Adrenal gland (tissue), 12 donors: ENCODE results near the gene LILRB5. TPM values are rescaled to one million over a fixed set of nuclear protein-coding genes. Genes with fewer than 3 reads are reported as not detected.

Experiments used
- DNase-seq, 7 donors: peaks; one replicate each; pipeline ENCODE4 v3.0.0-alpha.2; 2019 to 2020
- H3K27ac ChIP-seq, 5 donors: fragments of 200-600 bp; sonication (generic) in 4 of 5; 1 replicate in 3 of 5; 2 replicates in 2 of 5; pipeline versions ENCODE4 v1.5.1 to v1.8.0; 2016 to 2020; ENCODE audit warnings: mild to moderate bottlenecking in 1 of 5
- H3K27me3 ChIP-seq: fragments of 200-600 bp; 2 replicates; pipeline ENCODE4 v1.8.0; 2021
- H3K36me3 ChIP-seq, 2 donors: fragments of 200-600 bp; replicated peaks in 1 of 2; 1 replicate in 1 of 2; 2 replicates in 1 of 2; pipeline versions ENCODE4 v1.5.1 to v1.8.0; 2018 to 2022
- H3K4me1 ChIP-seq, 2 donors: fragments of 200-600 bp; replicated peaks in 1 of 2; 1 replicate in 1 of 2; 2 replicates in 1 of 2; pipeline versions ENCODE4 v1.5.1 to v1.8.0; 2018 to 2021
- H3K4me3 ChIP-seq, 4 donors: fragments of 200-600 bp; sonication (generic) in 3 of 4; one replicate each; pipeline ENCODE4 v1.5.1; 2016 to 2018
- H3K9me3 ChIP-seq, 3 donors: fragments of 200-600 bp; sonication (generic) in 1 of 3; replicated peaks in 1 of 3; 1 replicate in 2 of 3; 2 replicates in 1 of 3; pipeline versions ENCODE4 v1.5.1 to v1.8.0; 2016 to 2021
- POLR2A ChIP-seq, 2 donors: fragments of 450-650 bp; IDR thresholded peaks; one replicate each; pipeline ENCODE4 v1.6.1; 2017; ENCODE audit warnings: antibody characterized with exemption in 2 of 2, mild to moderate bottlenecking in 2 of 2, moderate library complexity in 1 of 2
- WGBS, 4 donors: extraction: QIAGEN DNeasy Blood & Tissue Kit in 2 of 4; methylation state at CpG; one replicate each; pipeline versions ENCODE4 v1.1.5 to v1.1.7; 2013 to 2017; 5-methylcytosine and 5-hydroxymethylcytosine counted together
- intact Hi-C, 2 donors: fragments of 100-400 bp; cut with DNase I; formaldehyde crosslinking; loops; one replicate each; pipeline versions ENCODE4 v1.14.1 to v1.15.0; 2022 to 2023
- microRNA-seq, 3 donors: library from miRNA; unstranded; fragments of <30 nt; microRNA quantifications; one replicate each; pipeline ENCODE4, GENCODE V29; 2017 to 2020
- polyA plus RNA-seq, 3 donors: library from polyadenylated mRNA; stranded (reverse); fragments of 200-250 nt in 2 of 3; fragments of 350-450 nt in 1 of 3; fragmentation: Illumina TruSeq in 1 of 3; extraction: RNeasy Lipid Tissue Mini Kit (QIAGEN cat#74804) in 1 of 3; gene quantifications; one replicate each; pipeline ENCODE4 v1.2.3, GENCODE V29; 2013 to 2014
- small RNA-seq, 2 donors: library from RNA; depleted of rRNA; stranded (forward); fragments of <200 nt; gene quantifications; one replicate each; pipeline ENCODE3, GENCODE V24; 2016
- total RNA-seq, 9 donors: library from RNA; depleted of rRNA in 4 of 9; stranded (reverse); fragments of >200 nt in 4 of 9; fragments of 120-200 nt in 1 of 9; fragmentation: NEBNext Ultra II Directional in 1 of 9; extraction: Animal tissue kit (Norgen Biotek cat#: 25700) in 1 of 9; gene quantifications; one replicate each; pipeline versions ENCODE4 v1.1.0 to v1.2.4, GENCODE V29; 2013 to 2023
- TF ChIP-seq, protein P1 (sequence below), 6 experiments: fragments of 450-650 bp in 4 of 6; fragments of 200-600 bp in 2 of 6; sonication (generic) in 1 of 6; IDR thresholded peaks; 1 replicate in 5 of 6; 2 replicates in 1 of 6; pipeline versions ENCODE4 v1.5.1 to v1.8.0; 2016 to 2021; ENCODE audit warnings: antibody characterized with exemption in 6 of 6, mild to moderate bottlenecking in 2 of 6, moderate library complexity in 1 of 6
- donor health status: healthy with polysubstance abuse.
- donor health status: Bipolar disorder and iron deficiency.
- donor health status: DM: yes; HTN: yes; CAD: no.
- donor health status: DM: no; HTN: no; CAD: no.
- donor health status: DM: no; HTN: no; CAD: no.
- donor health status: DM: yes; HTN: yes; CAD: no.

The LILRB5 gene
- total and polyA plus RNA-seq, 12 donors: 4.2 to 68.6 (median 29.2) TPM

DNA sequence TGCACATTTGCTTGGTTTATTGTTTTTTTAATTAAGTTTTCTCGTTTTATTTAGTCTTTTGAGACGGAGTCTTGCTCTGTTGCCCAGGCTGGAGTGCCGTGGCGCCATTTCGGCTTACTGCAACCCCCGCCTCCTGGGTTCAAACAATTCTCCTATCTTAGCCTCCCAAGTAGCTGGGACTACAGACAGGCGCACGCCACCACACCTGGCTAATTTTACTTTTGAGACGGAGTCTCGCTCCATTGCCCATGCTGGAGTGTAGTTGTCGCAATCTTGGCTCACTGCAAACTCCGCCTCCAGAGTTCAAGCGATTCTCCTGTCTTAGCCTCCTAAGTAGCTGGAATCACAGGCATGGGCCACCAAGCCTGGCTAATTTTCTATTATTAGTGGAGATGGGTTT, 55.1 kb downstream of the LILRB5 start:
- H3K4me3 ChIP-seq: peak overlapping the region in 2 of 4 donors; percentile 67 to 83
- H3K36me3 ChIP-seq: peaks cover 0 to 58% of the 10 kb centered on the region in 2 donors
- WGBS, 4 donors: 64 to 76% (median 65%) methylated on average over 13 of the region's 13 CpGs
- peaks cover 27 to 60% of the 10 kb centered on the region in 2 donors for H3K4me1 ChIP-seq
- H3K27me3 ChIP-seq: no peaks in the 10 kb centered on the region
- no peak for DNase-seq
- intact Hi-C loops: no loop called here
- H3K27ac ChIP-seq: peak overlapping the region in 3 of 5 donors; percentile 92 to 97 (median 95)
- H3K9me3 ChIP-seq: no peaks in the 10 kb centered on the region
- TF ChIP-seq, protein P1, sequence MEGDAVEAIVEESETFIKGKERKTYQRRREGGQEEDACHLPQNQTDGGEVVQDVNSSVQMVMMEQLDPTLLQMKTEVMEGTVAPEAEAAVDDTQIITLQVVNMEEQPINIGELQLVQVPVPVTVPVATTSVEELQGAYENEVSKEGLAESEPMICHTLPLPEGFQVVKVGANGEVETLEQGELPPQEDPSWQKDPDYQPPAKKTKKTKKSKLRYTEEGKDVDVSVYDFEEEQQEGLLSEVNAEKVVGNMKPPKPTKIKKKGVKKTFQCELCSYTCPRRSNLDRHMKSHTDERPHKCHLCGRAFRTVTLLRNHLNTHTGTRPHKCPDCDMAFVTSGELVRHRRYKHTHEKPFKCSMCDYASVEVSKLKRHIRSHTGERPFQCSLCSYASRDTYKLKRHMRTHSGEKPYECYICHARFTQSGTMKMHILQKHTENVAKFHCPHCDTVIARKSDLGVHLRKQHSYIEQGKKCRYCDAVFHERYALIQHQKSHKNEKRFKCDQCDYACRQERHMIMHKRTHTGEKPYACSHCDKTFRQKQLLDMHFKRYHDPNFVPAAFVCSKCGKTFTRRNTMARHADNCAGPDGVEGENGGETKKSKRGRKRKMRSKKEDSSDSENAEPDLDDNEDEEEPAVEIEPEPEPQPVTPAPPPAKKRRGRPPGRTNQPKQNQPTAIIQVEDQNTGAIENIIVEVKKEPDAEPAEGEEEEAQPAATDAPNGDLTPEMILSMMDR (IDR thresholded peaks at IDR 0.05): no peak
- no peak for TF ChIP-seq POLR2A (IDR thresholded peaks at IDR 0.05)

DNA sequence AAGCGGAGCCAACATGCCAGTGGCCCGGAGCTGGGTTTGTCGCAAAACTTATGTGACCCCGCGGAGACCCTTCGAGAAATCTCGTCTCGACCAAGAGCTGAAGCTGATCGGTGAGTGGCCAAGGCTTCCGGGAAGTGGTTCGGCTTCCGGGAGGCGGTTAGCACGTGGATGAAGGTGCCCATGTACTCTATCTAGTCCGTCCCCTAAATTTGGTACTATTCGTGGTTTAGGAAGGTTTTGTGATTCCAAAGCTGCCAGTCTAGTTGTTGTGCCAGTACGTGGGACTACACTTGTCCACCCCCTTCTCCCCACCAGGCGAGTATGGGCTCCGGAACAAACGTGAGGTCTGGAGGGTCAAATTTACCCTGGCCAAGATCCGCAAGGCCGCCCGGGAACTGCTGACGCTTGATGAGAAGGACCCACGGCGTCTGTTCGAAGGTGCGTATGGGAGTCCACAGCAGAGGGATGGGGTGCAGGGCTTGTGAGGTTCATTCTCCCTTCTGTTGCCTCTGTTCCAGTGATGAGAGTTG, 55.8 kb downstream of the LILRB5 start:
- TF ChIP-seq, protein P1 (IDR thresholded peaks at IDR 0.05): peak in 1 of 6 experiments; percentile 13
- TF ChIP-seq POLR2A (IDR thresholded peaks at IDR 0.05): no peak
- H3K36me3 ChIP-seq: peaks cover 0 to 50% of the 10 kb centered on the region in 2 donors
- peak overlapping the region; percentile 5 to 83 (median 72) for H3K4me3 ChIP-seq
- intact Hi-C loops: no loop called here
- DNase-seq: peak in 2 of 7 donors; percentile 48 to 73
- WGBS, 4 donors: 1 to 3% (median 2%) methylated on average over 9 to 28 of the region's 28 CpGs
- H3K27ac ChIP-seq: peak overlapping the region; percentile 81 to 98 (median 95)
- no peaks in the 10 kb centered on the region for H3K9me3 ChIP-seq
- peaks cover 24 to 53% of the 10 kb centered on the region in 2 donors for H3K4me1 ChIP-seq
- H3K27me3 ChIP-seq: no peaks in the 10 kb centered on the region

Small RNA genes lying within 50 kb of the gene (microRNA-seq; reads per million reads assigned to microRNA genes)
- 0 reads per million in 3 donors for gene MIR4752

Small RNA genes lying within 50 kb of the gene (small RNA-seq; reads per million reads assigned to genes)
- gene AC245884.12 (0 reads per million in 2 donors), gene MIR4752 (0 reads per million in 2 donors), gene RNU6-1307P (0 reads per million in 2 donors)

Other genes starting within 250 kb of the LILRB5 start
- gene VSTM1, start 193.4 kb downstream of the LILRB5 start, total RNA-seq: under 1 TPM in 1 of 9 donors, not detected in 8; 0.83 TPM
- not detected for gene VSTM1, start 193.4 kb downstream of the LILRB5 start, polyA plus RNA-seq
- gene TARM1, start 175.9 kb downstream of the LILRB5 start, total RNA-seq: not detected
- not detected for gene TARM1, start 175.9 kb downstream of the LILRB5 start, polyA plus RNA-seq
- 1 to 10 TPM in 6 of 9 donors, under 1 TPM in 2, not detected in 1; 0.11 to 6.6 (median 2.2) TPM for gene OSCAR, start 156.5 kb downstream of the LILRB5 start, total RNA-seq
- gene OSCAR, start 156.5 kb downstream of the LILRB5 start, polyA plus RNA-seq: 1 to 10 TPM in 2 of 3 donors, under 1 TPM in 1; 0.55 to 6.0 (median 3.3) TPM
- 100 to 1,000 TPM in 6 of 9 donors, 10 to 100 TPM in 3; 33.2 to 257 (median 150) TPM for gene NDUFA3, start 154.4 kb downstream of the LILRB5 start, total RNA-seq
- 1,000 to 10,000 TPM in 2 of 3 donors, 100 to 1,000 TPM in 1; 237 to 1,730 (median 1,627) TPM for gene NDUFA3, start 154.4 kb downstream of the LILRB5 start, polyA plus RNA-seq
- 10 to 100 TPM; 19.5 to 28.0 (median 24.1) TPM for gene TFPT, start 141.6 kb downstream of the LILRB5 start, total RNA-seq
- 10 to 100 TPM; 11.4 to 58.6 (median 40.4) TPM for gene TFPT, start 141.6 kb downstream of the LILRB5 start, polyA plus RNA-seq
- 10 to 100 TPM; 36.1 to 72.5 (median 49.5) TPM for gene PRPF31, start 141.5 kb downstream of the LILRB5 start, total RNA-seq
- 10 to 100 TPM; 54.4 to 91.7 (median 74.6) TPM for gene PRPF31, start 141.5 kb downstream of the LILRB5 start, polyA plus RNA-seq
- 10 to 100 TPM in 8 of 9 donors, 1 to 10 TPM in 1; 8.3 to 61.0 (median 46.7) TPM for gene CNOT3, start 119.5 kb downstream of the LILRB5 start, total RNA-seq
- gene CNOT3, start 119.5 kb downstream of the LILRB5 start, polyA plus RNA-seq: 10 to 100 TPM; 47.0 to 82.3 (median 66.6) TPM
- gene LENG1, start 97.6 kb downstream of the LILRB5 start, total RNA-seq: 10 to 100 TPM in 3 of 9 donors, 1 to 10 TPM in 6; 5.0 to 21.7 (median 9.5) TPM
- gene LENG1, start 97.6 kb downstream of the LILRB5 start, polyA plus RNA-seq: 10 to 100 TPM in 2 of 3 donors, 1 to 10 TPM in 1; 5.7 to 22.0 (median 14.8) TPM
- gene TMC4, start 84.1 kb downstream of the LILRB5 start, total RNA-seq: 10 to 100 TPM in 1 of 9 donors, 1 to 10 TPM in 6, under 1 TPM in 2; 0.55 to 18.2 (median 1.3) TPM
- 10 to 100 TPM in 1 of 3 donors, 1 to 10 TPM in 1, under 1 TPM in 1; 0.48 to 10.5 (median 1.5) TPM for gene TMC4, start 84.1 kb downstream of the LILRB5 start, polyA plus RNA-seq
- 100 to 1,000 TPM in 8 of 9 donors, 10 to 100 TPM in 1; 98.0 to 670 (median 413) TPM for gene MBOAT7, start 67.7 kb downstream of the LILRB5 start, total RNA-seq
- 100 to 1,000 TPM; 130 to 190 (median 189) TPM for gene MBOAT7, start 67.7 kb downstream of the LILRB5 start, polyA plus RNA-seq
- gene TSEN34, start 66.0 kb downstream of the LILRB5 start, total RNA-seq: 100 to 1,000 TPM in 5 of 9 donors, 10 to 100 TPM in 4; 52.6 to 201 (median 107) TPM
- gene TSEN34, start 66.0 kb downstream of the LILRB5 start, polyA plus RNA-seq: 10 to 100 TPM; 21.5 to 41.2 (median 26.1) TPM
- 1,000 to 10,000 TPM in 8 of 9 donors, 100 to 1,000 TPM in 1; 928 to 2,677 (median 1,796) TPM for gene RPS9, start 56.4 kb downstream of the LILRB5 start, total RNA-seq
- gene RPS9, start 56.4 kb downstream of the LILRB5 start, polyA plus RNA-seq: 1,000 to 10,000 TPM in 2 of 3 donors, 100 to 1,000 TPM in 1; 545 to 3,006 (median 1,900) TPM
- gene LILRB3, start 34.3 kb downstream of the LILRB5 start, total RNA-seq: 10 to 100 TPM in 6 of 9 donors, 1 to 10 TPM in 1, under 1 TPM in 2; 0.22 to 56.2 (median 11.7) TPM
- gene LILRB3, start 34.3 kb downstream of the LILRB5 start, polyA plus RNA-seq: 10 to 100 TPM in 1 of 3 donors, 1 to 10 TPM in 2; 2.8 to 32.6 (median 9.5) TPM
- 1 to 10 TPM in 7 of 9 donors, under 1 TPM in 2; 0.30 to 9.3 (median 5.4) TPM for gene LILRA6, start 14.5 kb downstream of the LILRB5 start, total RNA-seq
- 1 to 10 TPM; 2.5 to 8.5 (median 3.9) TPM for gene LILRA6, start 14.5 kb downstream of the LILRB5 start, polyA plus RNA-seq
- gene LILRB2, start 23.8 kb upstream of the LILRB5 start, total RNA-seq: 10 to 100 TPM in 2 of 9 donors, 1 to 10 TPM in 5, under 1 TPM in 2; 0.50 to 14.7 (median 7.2) TPM
- gene LILRB2, start 23.8 kb upstream of the LILRB5 start, polyA plus RNA-seq: 10 to 100 TPM in 2 of 3 donors, 1 to 10 TPM in 1; 4.2 to 16.5 (median 10.7) TPM
- gene LILRA5, start 55.9 kb upstream of the LILRB5 start, total RNA-seq: 1 to 10 TPM in 6 of 9 donors, under 1 TPM in 2, not detected in 1; 0.72 to 6.2 (median 3.0) TPM
- 1 to 10 TPM; 1.9 to 3.1 (median 2.1) TPM for gene LILRA5, start 55.9 kb upstream of the LILRB5 start, polyA plus RNA-seq
- 1 to 10 TPM in 1 of 9 donors, under 1 TPM in 4, not detected in 4; 0.06 to 1.3 (median 0.24) TPM for gene LILRA4, start 81.9 kb upstream of the LILRB5 start, total RNA-seq
- not detected for gene LILRA4, start 81.9 kb upstream of the LILRB5 start, polyA plus RNA-seq
- gene LAIR1, start 107.7 kb upstream of the LILRB5 start, total RNA-seq: 10 to 100 TPM in 8 of 9 donors, 1 to 10 TPM in 1; 3.5 to 80.7 (median 49.4) TPM
- 10 to 100 TPM; 14.4 to 39.2 (median 21.6) TPM for gene LAIR1, start 107.7 kb upstream of the LILRB5 start, polyA plus RNA-seq
- 1 to 10 TPM in 3 of 9 donors, under 1 TPM in 3, not detected in 3; 0.61 to 4.0 (median 1.2) TPM for gene TTYH1, start 158.2 kb upstream of the LILRB5 start, total RNA-seq
- gene TTYH1, start 158.2 kb upstream of the LILRB5 start, polyA plus RNA-seq: 1 to 10 TPM in 2 of 3 donors, not detected in 1; 1.6 to 1.7 TPM
- 100 to 1,000 TPM in 4 of 9 donors, 10 to 100 TPM in 5; 21.7 to 207 (median 75.1) TPM for gene LENG8, start 191.9 kb upstream of the LILRB5 start, total RNA-seq
- 100 to 1,000 TPM in 2 of 3 donors, 10 to 100 TPM in 1; 17.4 to 725 (median 247) TPM for gene LENG8, start 191.9 kb upstream of the LILRB5 start, polyA plus RNA-seq
- 10 to 100 TPM in 2 of 9 donors, 1 to 10 TPM in 7; 2.2 to 15.3 (median 8.2) TPM for gene LENG9, start 206.5 kb upstream of the LILRB5 start, total RNA-seq
- gene LENG9, start 206.5 kb upstream of the LILRB5 start, polyA plus RNA-seq: 1 to 10 TPM; 1.3 to 4.2 (median 3.1) TPM
- 10 to 100 TPM in 7 of 9 donors, 1 to 10 TPM in 2; 8.0 to 27.9 (median 15.6) TPM for gene CDC42EP5, start 216.0 kb upstream of the LILRB5 start, total RNA-seq
- 10 to 100 TPM in 2 of 3 donors, under 1 TPM in 1; 0.44 to 36.0 (median 16.5) TPM for gene CDC42EP5, start 216.0 kb upstream of the LILRB5 start, polyA plus RNA-seq
- gene LAIR2, start 245.6 kb upstream of the LILRB5 start, total RNA-seq: 1 to 10 TPM in 1 of 9 donors, under 1 TPM in 1, not detected in 7; 0.91 to 1.4 TPM
- gene LAIR2, start 245.6 kb upstream of the LILRB5 start, polyA plus RNA-seq: not detected